Stimulated activated CD4-positive, alpha-beta T cell treated with anti-CD3 and anti-CD28 coated beads, Interleukin-4, amount 100 ng/mL, for 24 hours (primary cell): ENCODE data around the gene KIF5C.
"Not testable (repeated sequence)": the region's sequence is repeated elsewhere in the genome, so short reads cannot be mapped to it uniquely, and the experiment has no call there.

Experiments used
- DNase-seq: peaks from one replicate; pipeline ENCODE4 v3.0.0-alpha.2; 2020

The KIF5C gene

GRCh38 chr2:148966438-148966758 is 91.4 kb downstream of the KIF5C start:
- no peak for DNase-seq

GRCh38 chr2:148967056-148967455 is 92.0 kb downstream of the KIF5C start:
- DNase-seq = no peak

- DNase-seq = no peak
Measured at GRCh38 chr2:148967578-148967977, 92.6 kb downstream of the KIF5C start.

- no peak for DNase-seq
Measured at GRCh38 chr2:148968301-148968700, 93.3 kb downstream of the KIF5C start.

GRCh38 chr2:148968776-148969319 is 93.8 kb downstream of the KIF5C start:
- no peak for DNase-seq

GRCh38 chr2:148969659-148970061 is 94.6 kb downstream of the KIF5C start:
- no peak for DNase-seq

GRCh38 chr2:148970385-148970784 is 95.4 kb downstream of the KIF5C start:
- DNase-seq = no peak

GRCh38 chr2:148971547-148971946 is 96.5 kb downstream of the KIF5C start:
- DNase-seq = no peak

- no peak for DNase-seq
Measured at GRCh38 chr2:148974095-148974494, 99.1 kb downstream of the KIF5C start.

GRCh38 chr2:148978026-148978685 is 103.1 kb downstream of the KIF5C start:
- DNase-seq = no peak

- no peak for DNase-seq
Measured at GRCh38 chr2:148978706-148979105, 103.7 kb downstream of the KIF5C start.

- DNase-seq = no peak
Measured at GRCh38 chr2:148979164-148979918, 104.3 kb downstream of the KIF5C start.

- no peak for DNase-seq
Measured at GRCh38 chr2:148979919-148980277, 104.9 kb downstream of the KIF5C start.

GRCh38 chr2:148980496-148980895 is 105.5 kb downstream of the KIF5C start:
- not testable (repeated sequence) for DNase-seq

GRCh38 chr2:148981324-148981723 is 106.3 kb downstream of the KIF5C start:
- DNase-seq = no peak

GRCh38 chr2:148981781-148982180 is 106.8 kb downstream of the KIF5C start:
- DNase-seq = no peak

GRCh38 chr2:148982282-148982681 is 107.3 kb downstream of the KIF5C start:
- no peak for DNase-seq

GRCh38 chr2:148983896-148984295 is 108.9 kb downstream of the KIF5C start:
- DNase-seq = no peak

GRCh38 chr2:148984449-148984848 is 109.4 kb downstream of the KIF5C start:
- DNase-seq = no peak

GRCh38 chr2:148987286-148987685 is 112.3 kb downstream of the KIF5C start:
- no peak for DNase-seq

GRCh38 chr2:148988337-148988736 is 113.3 kb downstream of the KIF5C start:
- no peak for DNase-seq

- DNase-seq = peak; percentile 50
Measured at GRCh38 chr2:148989882-148990493, 115.0 kb downstream of the KIF5C start.

GRCh38 chr2:148990968-148991367 is 115.9 kb downstream of the KIF5C start:
- DNase-seq = no peak

GRCh38 chr2:148992448-148992847 is 117.4 kb downstream of the KIF5C start:
- DNase-seq = no peak
